NCI-H1417 treated with DMSO at 0.1 percent for 48 hours (cell line): ENCODE results near the gene HYAL1.
A peak's percentile ranks its signal among the peaks of the same experiment; 100 is the strongest.

Experiments
- DNase-seq: peaks from one replicate; lab custom pipeline; 2025; lab: John Stamatoyannopoulos, UW

Gene HYAL1

GRCh38 chr3:50334339-50335075 lies 31.1 kb upstream of the HYAL1 start:
- no peak for DNase-seq

GRCh38 chr3:50333744-50334328 lies 30.5 kb upstream of the HYAL1 start:
- DNase-seq, result no peak

- DNase-seq, result no peak
Measured at GRCh38 chr3:50331364-50331907, 28.1 kb upstream of the HYAL1 start.

- DNase-seq, result no peak
Measured at GRCh38 chr3:50330330-50330729, 27.0 kb upstream of the HYAL1 start.

GRCh38 chr3:50327943-50328691 lies 24.7 kb upstream of the HYAL1 start, which contains the start of gene TUSC2:
Gene TUSC2 (minus strand): TSS chr3:50328223. CDS start chr3:50328099, 124 bp downstream.
- peak; percentile 54 for DNase-seq

- no peak for DNase-seq
Measured at GRCh38 chr3:50327129-50327528, 23.8 kb upstream of the HYAL1 start.

GRCh38 chr3:50326182-50326541 lies 22.8 kb upstream of the HYAL1 start:
- no peak for DNase-seq

- DNase-seq, result no peak
Measured at GRCh38 chr3:50325497-50326181, 22.3 kb upstream of the HYAL1 start.

- no peak for DNase-seq
Measured at GRCh38 chr3:50325113-50325480, 21.7 kb upstream of the HYAL1 start.

GRCh38 chr3:50324351-50325112 lies 21.2 kb upstream of the HYAL1 start:
- no peak for DNase-seq

GRCh38 chr3:50323614-50324199 lies 20.3 kb upstream of the HYAL1 start:
- DNase-seq, result no peak

GRCh38 chr3:50323092-50323600 lies 19.8 kb upstream of the HYAL1 start:
- DNase-seq, result no peak

GRCh38 chr3:50322386-50323091 lies 19.2 kb upstream of the HYAL1 start, which contains the start of gene HYAL2:
Gene HYAL2 (minus strand): TSS chr3:50322745. CDS start chr3:50320489, 2,256 bp downstream.
- DNase-seq, result no peak

- DNase-seq, result no peak
Measured at GRCh38 chr3:50322115-50322385, 18.7 kb upstream of the HYAL1 start.

GRCh38 chr3:50321336-50322114 lies 18.2 kb upstream of the HYAL1 start:
- DNase-seq, result no peak

GRCh38 chr3:50320853-50321335 lies 17.5 kb upstream of the HYAL1 start:
- DNase-seq, result no peak

GRCh38 chr3:50319894-50320625 lies 16.7 kb upstream of the HYAL1 start:
- no peak for DNase-seq

GRCh38 chr3:50319181-50319893 lies 16.0 kb upstream of the HYAL1 start:
- DNase-seq, result no peak
